ENCODE data around the gene WDR70. TPM values are rescaled to one million over a fixed set of nuclear protein-coding genes. Genes with fewer than 3 reads are reported as not detected.
A peak's percentile ranks its signal among the peaks of the same experiment; 100 is the strongest.

The WDR70 gene
- total RNA-seq, 1 donor from 2014 or later = 19.0 TPM

- no peak for TF ChIP-seq CTCF (conservative IDR thresholded peaks at IDR 0.05; ENCODE audit: low read depth, low read length)
- no peak for DNase-seq (ENCODE audit: low read depth)
- no peak overlapping the region for H3K4me3 ChIP-seq (ENCODE audit: low read depth, low read length)
These were observed 358.4 kb downstream of the WDR70 start for GRCh38 chr5:37737326-37738056.

GRCh38 chr5:37738057-37738691 is 359.1 kb downstream of the WDR70 start:
- TF ChIP-seq CTCF (conservative IDR thresholded peaks at IDR 0.05; ENCODE audit: low read depth, low read length) = no peak
- no peak overlapping the region for H3K4me3 ChIP-seq (ENCODE audit: low read depth, low read length)
- peak; percentile 80 for DNase-seq (ENCODE audit: low read depth)

DNA sequence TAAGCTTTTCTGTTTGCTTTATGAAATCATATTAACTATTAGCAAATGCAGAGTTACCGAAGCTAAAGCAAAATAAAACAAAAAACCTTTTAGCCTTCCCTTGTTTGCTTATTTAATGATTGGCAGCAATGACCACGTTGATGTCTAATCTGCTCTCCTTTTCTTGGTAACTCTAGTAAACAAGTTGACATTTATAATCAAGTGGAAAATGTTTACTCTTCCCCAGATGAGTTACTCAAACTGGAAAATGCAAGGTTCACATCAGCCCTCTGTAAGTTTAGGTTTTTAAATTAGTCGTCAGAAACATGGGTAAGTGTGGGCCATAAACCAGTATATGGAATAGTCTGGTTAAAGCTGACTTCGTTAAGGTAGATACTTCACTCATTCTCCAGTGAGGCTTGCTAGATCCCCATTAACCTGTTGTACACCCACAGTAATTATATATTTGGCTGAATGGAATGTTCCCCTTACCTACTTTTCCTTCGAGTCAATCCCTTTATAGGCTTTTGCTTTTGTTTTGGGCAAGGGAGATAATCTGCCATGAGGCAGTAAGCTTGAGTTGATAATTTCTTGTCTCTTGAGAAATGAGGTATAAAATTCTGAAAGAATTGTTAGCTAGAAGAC is 359.9 kb downstream of the WDR70 start:
- H3K4me3 ChIP-seq (ENCODE audit: low read depth, low read length) = no peak overlapping the region
- no peak for DNase-seq (ENCODE audit: low read depth)
- no peak for TF ChIP-seq CTCF (conservative IDR thresholded peaks at IDR 0.05; ENCODE audit: low read depth, low read length)

- H3K4me3 ChIP-seq (ENCODE audit: low read depth, low read length) = no peak overlapping the region
- no peak for TF ChIP-seq CTCF (conservative IDR thresholded peaks at IDR 0.05; ENCODE audit: low read depth, low read length)
- no peak for DNase-seq (ENCODE audit: low read depth)
These were observed 360.7 kb downstream of the WDR70 start for GRCh38 chr5:37739817-37740261.

DNA sequence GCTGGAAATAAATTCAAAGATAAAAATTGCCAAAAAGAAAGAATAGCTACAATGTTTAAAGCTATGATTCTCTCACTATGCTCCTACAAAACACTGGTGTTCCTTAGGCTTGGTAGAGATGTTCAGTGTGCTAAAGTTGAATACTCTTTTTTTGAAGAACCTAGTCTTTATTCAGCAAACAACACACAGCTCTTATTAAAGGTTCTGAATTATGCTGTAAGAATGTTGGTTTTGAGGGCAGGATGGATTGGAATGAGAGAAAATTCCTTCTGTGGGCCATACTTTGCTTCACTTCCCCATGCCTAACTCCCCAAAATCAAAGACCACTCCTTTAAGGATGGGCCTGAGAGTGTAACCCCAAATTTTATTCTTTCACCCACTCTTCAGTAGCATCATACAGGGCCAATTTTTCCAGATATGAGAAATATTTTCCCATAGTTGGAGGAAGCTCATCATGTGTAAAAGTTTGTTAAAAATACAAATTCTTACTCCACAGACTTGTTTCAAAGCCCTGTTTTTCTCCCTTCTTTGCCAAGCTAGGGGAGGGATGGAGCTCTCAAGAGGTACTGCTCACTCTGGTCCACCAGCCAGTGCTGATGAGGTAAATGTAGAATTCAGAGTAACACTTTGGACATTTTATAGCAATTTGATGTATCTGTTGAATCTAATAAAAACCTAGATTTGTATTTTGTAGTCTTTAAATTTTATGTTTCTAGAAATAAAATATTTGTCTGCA is 361.4 kb downstream of the WDR70 start:
- no peak overlapping the region for H3K4me3 ChIP-seq (ENCODE audit: low read depth, low read length)
- no peak for TF ChIP-seq CTCF (conservative IDR thresholded peaks at IDR 0.05; ENCODE audit: low read depth, low read length)
- no peak for DNase-seq (ENCODE audit: low read depth)

- no peak overlapping the region for H3K4me3 ChIP-seq (ENCODE audit: low read depth, low read length)
- no peak for TF ChIP-seq CTCF (conservative IDR thresholded peaks at IDR 0.05; ENCODE audit: low read depth, low read length)
- DNase-seq (ENCODE audit: low read depth) = no peak
These were observed 363.0 kb downstream of the WDR70 start for GRCh38 chr5:37742111-37742510.
